Panc1 (cell line): ENCODE measurements around the gene SELENOP. TPM values are rescaled to one million over a fixed set of nuclear protein-coding genes. Genes with fewer than 3 reads are reported as not detected.

Experiments
- ATAC-seq: fragments of 200-7000 bp; cut with Tn5 transposase; 2 replicates; pipeline ENCODE4 v1.9.1; 2020; ENCODE audit warnings: mild to moderate bottlenecking, moderate library complexity
- BruUV-seq: library from RNA; stranded (reverse); fragments of 400-500 nt; replicated peaks from 2 replicates; lab custom pipeline; 2021; lab: Mats Ljungman, UMichigan
- CTCF ChIA-PET: fragments of 300-600 bp; sonication (Branson Sonifier 250); formaldehyde crosslinking; loops from one replicate; lab custom pipeline; 2022; ENCODE audit warnings: antibody characterized with exemption; lab: Charles Lee
- POLR2A ChIA-PET: fragments of 300-600 bp; sonication (Branson Sonifier 250); formaldehyde crosslinking; loops from one replicate; lab custom pipeline; 2022; ENCODE audit warnings: antibody characterized with exemption; lab: Charles Lee
- DNase-seq: peaks from one replicate; pipeline ENCODE4 v3.0.0-alpha.2; 2010; ENCODE audit warnings: low read depth, low spot score
- H3K27ac ChIP-seq: 2 replicates; pipeline ENCODE4 v1.5.1; 2011; ENCODE audit warnings: mild to moderate bottlenecking, low read length, inconsistent platforms
- H3K27me3 ChIP-seq: fragments of 200-500 bp; sonication (Bioruptor generic); 2 replicates; pipeline ENCODE4 v1.6.0; 2014; ENCODE audit warnings: low read length, inconsistent platforms; ENCODE audit not compliant: control insufficient read depth, insufficient read depth
- H3K36me3 ChIP-seq: fragments of 200-500 bp; sonication (Bioruptor generic); 2 replicates; pipeline ENCODE4 v1.5.1; 2014; ENCODE audit warnings: inconsistent platforms, mild to moderate bottlenecking, low read length, moderate library complexity; ENCODE audit not compliant: control insufficient read depth, insufficient read depth
- H3K4me1 ChIP-seq: 2 replicates; pipeline ENCODE4 v1.5.1; 2011; ENCODE audit warnings: inconsistent platforms, mild to moderate bottlenecking, low read length, moderate library complexity; ENCODE audit not compliant: control insufficient read depth, insufficient read depth
- H3K4me3 ChIP-seq, 2 experiments: 2 replicates each; pipeline ENCODE4 v1.5.1; 2011 to 2012; ENCODE audit warnings: low read depth in 2 of 2, low read length in 2 of 2, mild to moderate bottlenecking in 2 of 2, inconsistent platforms in 1 of 2, moderate library complexity in 1 of 2
- H3K9me3 ChIP-seq: fragments of 200-500 bp; sonication (Bioruptor generic); 2 replicates; pipeline ENCODE4 v1.5.1; 2014; ENCODE audit warnings: low read depth, mild to moderate bottlenecking, inconsistent platforms, low read length, moderate library complexity; ENCODE audit not compliant: control insufficient read depth, insufficient read depth
- CTCF ChIP-seq: fragments of 450-650 bp; IDR thresholded peaks from 2 replicates; pipeline ENCODE4 v1.5.1; 2017; ENCODE audit warnings: mild to moderate bottlenecking
- POLR2AphosphoS5 ChIP-seq: IDR thresholded peaks from 2 replicates; pipeline ENCODE4 v1.6.1; 2012; ENCODE audit warnings: mild to moderate bottlenecking, low read depth, low read length, moderate library complexity
- REST ChIP-seq, 2 experiments: IDR thresholded peaks; 2 replicates each; pipeline ENCODE4 v1.6.1; 2011 to 2012; ENCODE audit warnings: low read depth in 2 of 2, control low read depth in 1 of 2, low read length in 1 of 2, mild to moderate bottlenecking in 1 of 2, moderate library complexity in 1 of 2; ENCODE audit not compliant: insufficient read depth in 1 of 2
- SIN3A ChIP-seq: IDR thresholded peaks from 2 replicates; pipeline ENCODE4 v1.6.1; 2012; ENCODE audit warnings: low read depth, mild to moderate bottlenecking, low read length, moderate library complexity, borderline replicate concordance; ENCODE audit not compliant: insufficient read depth
- TCF7L2 ChIP-seq: IDR thresholded peaks from 2 replicates; pipeline ENCODE4 v1.6.1; 2011; ENCODE audit warnings: mild to moderate bottlenecking, low read depth, low read length, inconsistent platforms
- in situ Hi-C: cut with HindIII; loops from 2 replicates; pipeline ENCODE4 v1.10.0; 2016; ENCODE audit warnings: low sequenced_read_pairs, low pct_unique_long_range_greater_than_20kb
- intact Hi-C: fragments of 100-400 bp; cut with micrococcal nuclease; formaldehyde crosslinking; loops from one replicate; pipeline ENCODE4 v1.10.0; 2022; ENCODE audit not compliant: unreplicated experiment
- total RNA-seq: library from RNA; stranded (reverse); gene quantifications from one replicate; pipeline ENCODE4 v1.2.1, GENCODE V29; 2021; ENCODE audit not compliant: unreplicated experiment

SELENOP gene
- total RNA-seq, 1 experiment from 2014 or later: 1.6 TPM

GRCh38 chr5:42768106-42768504, 43.6 kb downstream of the SELENOP start:
- H3K36me3 ChIP-seq: no peaks in the 10 kb centered on the region
- H3K4me1 ChIP-seq: no peaks in the 10 kb centered on the region
- H3K9me3 ChIP-seq: no peaks in the 10 kb centered on the region
- no TSS peak for BruUV-seq
- CTCF ChIA-PET: interaction anchor here (0.9 kb wide), 1 partner anchor 345 kb away, joined by 4 read pairs; the partner anchor contains the start of gene GHR
- intact Hi-C loops (loop anchor here (5.0 to 10.0 kb wide), 3 partner anchors 183 to 911 kb away; partner anchors contain the start of gene GHR), in situ Hi-C loops (no loop called here)
- TF ChIP-seq SIN3A: no peak
- TF ChIP-seq REST (IDR thresholded peaks at IDR 0.05; ENCODE audit: insufficient read depth in 1 of 2, low read depth in 2 of 2, low read length in 1 of 2): no peak
- TF ChIP-seq POLR2AphosphoS5: no peak
- TF ChIP-seq CTCF: no peak
- TF ChIP-seq TCF7L2: no peak
- peaks cover 10% of the 10 kb centered on the region for H3K27me3 ChIP-seq
- DNase-seq (no peak), ATAC-seq (no peak)
- POLR2A ChIA-PET: no interaction called here
- H3K4me3 ChIP-seq: no peak overlapping the region
- H3K27ac ChIP-seq: no peak overlapping the region

- no peaks in the 10 kb centered on the region for H3K9me3 ChIP-seq
- DNase-seq (peak; percentile 18), ATAC-seq (0 out of 2 replicates have a peak, but pooled peaks have one; percentile 58)
- TF ChIP-seq CTCF (peak; percentile 63; the same call in 1 of the 2 replicates), SIN3A (no peak), TCF7L2 (no peak), POLR2AphosphoS5 (no peak)
- H3K27me3 ChIP-seq: peaks cover 5% of the 10 kb centered on the region
- no peak overlapping the region for H3K27ac ChIP-seq
- H3K36me3 ChIP-seq: no peaks in the 10 kb centered on the region
- ChIA-PET POLR2A (no interaction called here), CTCF (interaction anchor here (0.6 to 0.9 kb wide), 2 partner anchors 345 to 911 kb away, joined by 4 read pairs; partner anchors contain the start of gene GHR)
- no TSS peak for BruUV-seq
- intact Hi-C loops (loop anchor here (1.0 to 10.0 kb wide), 4 partner anchors 122 to 910 kb away; partner anchors contain the start of gene GHR), in situ Hi-C loops (no loop called here)
- no peaks in the 10 kb centered on the region for H3K4me1 ChIP-seq
- no peak overlapping the region for H3K4me3 ChIP-seq
These were observed 44.1 kb downstream of the SELENOP start for GRCh38 chr5:42767491-42768105.
